Karpas-422 (cell line): ENCODE data around the gene ZNF687. TPM values are rescaled to one million over a fixed set of nuclear protein-coding genes. Genes with fewer than 3 reads are reported as not detected.
A peak's percentile ranks its signal among the peaks of the same experiment; 100 is the strongest.

Experiments
- DNase-seq: peaks from one replicate; pipeline ENCODE4 v3.0.0-alpha.2; 2015
- H2AFZ ChIP-seq: fragments of 200-600 bp; sonication (generic); 2 replicates; pipeline ENCODE4 v1.6.1; 2014; ENCODE audit warnings: antibody characterized with exemption, low read length, mixed read lengths
- H3K27ac ChIP-seq: fragments of 200-600 bp; sonication (generic); 2 replicates; pipeline ENCODE4 v1.5.1; 2014; ENCODE audit warnings: mild to moderate bottlenecking, low read length, moderate library complexity
- H3K27me3 ChIP-seq: fragments of 200-600 bp; sonication (generic); 2 replicates; pipeline ENCODE4 v1.6.1; 2014; ENCODE audit warnings: low read length, mixed read lengths
- H3K36me3 ChIP-seq: fragments of 200-600 bp; sonication (generic); 2 replicates; pipeline ENCODE4 v1.6.1; 2014; ENCODE audit warnings: low read length, mixed read lengths; ENCODE audit not compliant: insufficient read depth
- H3K4me1 ChIP-seq: fragments of 200-600 bp; sonication (generic); 2 replicates; pipeline ENCODE4 v1.6.1; 2014; ENCODE audit warnings: mild to moderate bottlenecking, low read length, mixed read lengths
- H3K4me2 ChIP-seq: fragments of 200-600 bp; sonication (generic); 2 replicates; pipeline ENCODE4 v1.6.1; 2014; ENCODE audit warnings: low read length, low read depth, mild to moderate bottlenecking; ENCODE audit not compliant: poor library complexity, severe bottlenecking
- H3K4me3 ChIP-seq: fragments of 200-600 bp; sonication (generic); 2 replicates; pipeline ENCODE4 v1.5.1; 2014; ENCODE audit warnings: mild to moderate bottlenecking, antibody characterized with exemption, low read length, mixed read lengths
- H3K79me2 ChIP-seq: fragments of 200-600 bp; sonication (generic); 2 replicates; pipeline ENCODE4 v1.6.1; 2014; ENCODE audit warnings: mild to moderate bottlenecking, low read length, mixed read lengths
- H3K9ac ChIP-seq: fragments of 200-600 bp; sonication (generic); 2 replicates; pipeline ENCODE4 v1.6.0; 2014; ENCODE audit warnings: low read length
- H3K9me2 ChIP-seq: fragments of 200-600 bp; sonication (generic), shearing (Covaris generic); replicated peaks from 2 replicates; pipeline ENCODE4 v1.6.0; 2014; ENCODE audit warnings: mild to moderate bottlenecking, low read length, moderate library complexity; ENCODE audit not compliant: insufficient read depth
- H3K9me3 ChIP-seq: fragments of 300-700, 200-600 bp; sonication (generic); 2 replicates; pipeline ENCODE4 v1.6.1; 2014; ENCODE audit warnings: low read length, mixed read lengths
- H4K20me1 ChIP-seq: fragments of 200-600 bp; sonication (generic); 2 replicates; pipeline ENCODE4 v1.6.1; 2014; ENCODE audit warnings: mild to moderate bottlenecking, antibody characterized with exemption, low read length, low read depth; ENCODE audit not compliant: insufficient read depth
- total RNA-seq: library from RNA; depleted of rRNA; stranded (reverse); fragments of >200 nt; shearing (Covaris generic); gene quantifications from 2 replicates; pipeline ENCODE4 v1.2.3, GENCODE V29; 2014; ENCODE audit warnings: low replicate concordance

ZNF687 gene
- total RNA-seq, 1 experiment from 2014 or later: 33.5 TPM

- no peaks in the 10 kb centered on the region; the same call in 1 of the 2 replicates for H4K20me1 ChIP-seq
- H3K4me2 ChIP-seq: no peak overlapping the region
- peaks cover 8% of the 10 kb centered on the region for H3K4me1 ChIP-seq
- H3K9ac ChIP-seq: no peak overlapping the region
- H3K9me3 ChIP-seq: no peaks in the 10 kb centered on the region
- H3K4me3 ChIP-seq: no peak overlapping the region
- DNase-seq: peak; percentile 93
- no peaks in the 10 kb centered on the region for H3K27me3 ChIP-seq
- peaks cover 22% of the 10 kb centered on the region for H3K79me2 ChIP-seq
- H3K27ac ChIP-seq: no peak overlapping the region
- peaks cover 19% of the 10 kb centered on the region; the same call in 1 of the 2 replicates for H3K36me3 ChIP-seq
- no peak overlapping the region for H2AFZ ChIP-seq
- no peaks in the 10 kb centered on the region for H3K9me2 ChIP-seq
Observed at GRCh38 chr1:151251656-151252470, 30.2 kb upstream of the ZNF687 start.

DNA sequence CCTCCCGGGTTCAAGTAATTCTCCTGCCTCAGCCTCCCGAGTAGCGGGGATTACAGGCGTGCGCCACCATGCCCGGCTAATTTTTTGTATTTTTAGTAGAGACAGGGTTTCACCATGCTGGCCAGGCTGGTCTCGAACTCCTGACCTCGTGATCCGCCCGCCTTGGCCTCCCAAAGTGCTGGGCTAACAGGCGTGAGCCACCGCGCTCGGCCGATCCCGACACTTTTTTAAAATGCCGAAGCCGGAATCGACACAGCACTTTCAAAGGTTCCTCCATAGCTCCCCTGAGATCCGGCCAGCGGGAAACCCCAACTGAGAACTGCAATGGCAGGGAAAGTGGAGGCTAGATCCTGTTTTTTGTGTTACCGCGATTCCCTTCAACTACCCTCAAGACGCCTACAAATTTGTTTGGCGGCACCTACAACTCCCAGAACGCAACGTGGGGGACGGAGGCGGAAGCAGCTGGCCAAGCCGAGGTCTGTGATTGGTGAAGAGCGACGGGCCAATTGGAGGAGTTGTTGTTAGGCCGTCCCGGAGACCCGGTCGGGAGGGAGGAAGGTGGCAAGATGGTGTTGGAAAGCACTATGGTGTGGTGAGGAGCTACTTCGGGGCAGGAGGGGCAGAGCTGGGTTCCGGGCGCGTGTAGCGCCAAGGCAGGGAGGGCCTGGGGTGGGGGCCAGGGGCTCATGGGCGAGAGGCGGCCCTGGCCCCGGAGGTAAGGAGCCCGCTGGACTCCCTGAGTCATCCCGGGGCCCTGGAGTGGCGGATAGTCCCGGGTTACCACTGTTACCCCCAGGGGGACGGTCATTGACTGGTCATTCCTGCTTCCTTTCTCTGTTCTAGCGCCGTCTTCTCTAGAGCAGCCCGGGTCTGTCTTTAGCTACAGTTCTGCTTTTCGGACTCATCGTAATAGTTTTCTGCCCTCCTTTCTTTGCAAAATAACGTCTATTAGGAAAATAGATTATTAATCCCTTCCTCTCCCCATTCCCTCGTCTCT is 27.6 kb upstream of the ZNF687 start, which contains the start of gene PSMD4:
TSS of gene PSMD4 (plus strand) at position 518 of the 997 bp plus-strand sequence. CDS start at position 567, 49 bp downstream.
- H3K27ac ChIP-seq: peak within 1 kb of the TSS; percentile 73
- H3K4me1 ChIP-seq: peaks cover 8% of the 10 kb centered on the region
- peak within 1 kb of the TSS; percentile 68; the same call in 1 of the 2 replicates for H2AFZ ChIP-seq
- no peaks in the 10 kb centered on the region for H3K27me3 ChIP-seq
- no peaks in the 10 kb centered on the region; the same call in 1 of the 2 replicates for H4K20me1 ChIP-seq
- DNase-seq: peak; percentile 99
- H3K36me3 ChIP-seq: peaks cover 4% of the 10 kb centered on the region; the same call in 1 of the 2 replicates
- H3K9me2 ChIP-seq: no peaks in the 10 kb centered on the region
- peaks cover 47% of the 10 kb centered on the region for H3K79me2 ChIP-seq
- peak within 1 kb of the TSS; percentile 86 for H3K4me2 ChIP-seq
- peak within 1 kb of the TSS; percentile 85 for H3K4me3 ChIP-seq
- H3K9ac ChIP-seq: peak within 1 kb of the TSS; percentile 83
- H3K9me3 ChIP-seq: no peaks in the 10 kb centered on the region

DNA sequence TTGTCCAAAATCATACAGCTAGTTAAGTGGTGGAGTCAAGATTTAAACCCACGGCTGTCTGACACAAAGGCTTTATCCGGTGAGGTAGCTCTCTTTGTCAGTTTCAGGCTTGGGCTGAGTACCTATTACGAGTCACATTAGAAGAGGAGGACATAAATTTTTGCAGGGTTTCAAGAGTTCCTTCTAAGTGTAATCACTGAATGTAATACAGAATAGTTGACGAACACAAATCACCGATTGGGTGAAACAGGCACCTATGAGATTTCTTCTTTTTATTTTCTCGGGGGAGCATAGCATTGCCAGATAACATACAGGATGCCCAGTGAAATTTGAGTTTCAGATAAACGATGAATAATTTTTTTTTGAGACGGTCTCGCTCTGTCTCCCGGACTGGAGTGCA is 26.7 kb upstream of the ZNF687 start:
- H3K4me3 ChIP-seq: peak overlapping the region; percentile 85
- DNase-seq: peak; percentile 73
- H3K36me3 ChIP-seq: peaks cover 1% of the 10 kb centered on the region; the same call in 1 of the 2 replicates
- H3K27me3 ChIP-seq: no peaks in the 10 kb centered on the region
- H3K27ac ChIP-seq: peak overlapping the region; percentile 73
- peak overlapping the region; percentile 83 for H3K9ac ChIP-seq
- H3K4me2 ChIP-seq: peak overlapping the region; percentile 86
- peaks cover 8% of the 10 kb centered on the region for H3K4me1 ChIP-seq
- no peaks in the 10 kb centered on the region for H3K9me2 ChIP-seq
- H3K9me3 ChIP-seq: no peaks in the 10 kb centered on the region
- H2AFZ ChIP-seq: no peak overlapping the region
- H3K79me2 ChIP-seq: peaks cover 55% of the 10 kb centered on the region
- H4K20me1 ChIP-seq: no peaks in the 10 kb centered on the region; the same call in 1 of the 2 replicates

DNA sequence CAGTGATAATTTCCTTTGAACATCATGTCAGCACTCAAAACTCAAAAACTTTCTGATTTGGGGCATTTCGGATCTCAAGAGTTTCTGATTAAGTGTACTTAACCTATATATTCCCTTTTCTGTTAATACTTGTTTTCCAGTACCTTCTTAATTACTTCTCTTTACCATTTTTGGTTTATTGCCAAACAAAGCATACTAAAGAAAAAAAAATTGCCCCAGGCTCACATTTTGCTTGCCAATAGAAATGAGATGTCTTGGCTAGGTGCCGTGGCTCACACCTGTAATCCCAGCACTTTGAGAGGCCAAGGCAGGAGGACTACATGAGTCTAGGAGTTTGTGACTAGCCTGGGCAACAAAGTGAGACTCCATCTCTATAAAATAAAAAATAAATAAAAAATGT is 22.7 kb upstream of the ZNF687 start:
- Histone ChIP-seq H2AFZ (no peak overlapping the region), H3K79me2 (peaks cover 67% of the 10 kb centered on the region), H3K27ac (no peak overlapping the region), H3K9me2 (no peaks in the 10 kb centered on the region), H3K9ac (no peak overlapping the region), H3K4me3 (no peak overlapping the region), H4K20me1 (no peaks in the 10 kb centered on the region; the same call in 1 of the 2 replicates), H3K9me3 (no peaks in the 10 kb centered on the region), H3K4me2 (no peak overlapping the region), H3K27me3 (no peaks in the 10 kb centered on the region), H3K36me3 (peaks cover 10% of the 10 kb centered on the region; the same call in 1 of the 2 replicates), H3K4me1 (peaks cover 6% of the 10 kb centered on the region)
- no peak for DNase-seq

DNA sequence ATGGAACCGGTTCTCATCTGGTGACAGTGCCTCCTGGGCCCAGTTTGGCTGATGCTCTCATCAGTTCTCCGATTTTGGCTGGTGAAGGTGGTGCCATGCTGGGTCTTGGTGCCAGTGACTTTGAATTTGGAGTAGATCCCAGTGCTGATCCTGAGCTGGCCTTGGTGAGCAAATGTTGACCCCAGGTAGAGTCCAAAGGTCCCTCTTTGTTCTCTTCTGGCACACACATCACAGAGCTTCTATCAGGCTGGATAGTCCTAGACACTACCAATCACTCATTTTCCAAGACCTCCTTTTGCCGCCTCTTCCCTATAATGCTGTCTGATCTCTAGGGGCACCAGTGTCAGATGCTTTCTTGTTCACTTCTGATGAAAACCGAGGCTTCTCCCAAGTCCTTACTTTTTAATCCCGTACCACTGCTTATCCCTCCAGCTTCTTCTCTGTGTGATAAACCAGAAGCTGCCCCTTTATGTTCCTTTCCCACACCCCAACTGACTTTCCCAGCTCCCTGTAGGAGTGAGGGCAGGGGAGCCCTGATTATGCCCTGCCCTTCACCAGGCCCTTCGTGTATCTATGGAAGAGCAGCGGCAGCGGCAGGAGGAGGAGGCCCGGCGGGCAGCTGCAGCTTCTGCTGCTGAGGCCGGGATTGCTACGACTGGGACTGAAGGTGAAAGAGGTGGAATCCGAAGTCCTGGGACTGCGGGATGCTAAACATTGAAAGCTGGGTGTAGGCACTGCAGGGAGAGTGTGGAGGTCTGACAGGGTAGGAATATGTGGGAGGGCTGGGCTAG is 16.5 kb upstream of the ZNF687 start:
- Histone ChIP-seq H3K27ac (no peak overlapping the region), H3K9ac (no peak overlapping the region), H3K27me3 (no peaks in the 10 kb centered on the region), H3K36me3 (peaks cover 24% of the 10 kb centered on the region), H3K4me3 (no peak overlapping the region), H2AFZ (no peak overlapping the region), H3K9me3 (no peaks in the 10 kb centered on the region), H3K4me1 (no peaks in the 10 kb centered on the region), H3K9me2 (no peaks in the 10 kb centered on the region), H4K20me1 (no peaks in the 10 kb centered on the region), H3K4me2 (no peak overlapping the region), H3K79me2 (peaks cover 11% of the 10 kb centered on the region)
- no peak for DNase-seq

GRCh38 chr1:151266315-151266714 is 15.8 kb upstream of the ZNF687 start:
- H3K9me2 ChIP-seq: no peaks in the 10 kb centered on the region
- no peak overlapping the region for H3K9ac ChIP-seq
- no peak overlapping the region for H2AFZ ChIP-seq
- H4K20me1 ChIP-seq: no peaks in the 10 kb centered on the region
- no peaks in the 10 kb centered on the region for H3K9me3 ChIP-seq
- H3K4me3 ChIP-seq: no peak overlapping the region
- H3K4me1 ChIP-seq: no peaks in the 10 kb centered on the region
- H3K27me3 ChIP-seq: no peaks in the 10 kb centered on the region
- H3K4me2 ChIP-seq: no peak overlapping the region
- peaks cover 9% of the 10 kb centered on the region for H3K79me2 ChIP-seq
- DNase-seq: no peak
- H3K36me3 ChIP-seq: peaks cover 24% of the 10 kb centered on the region
- H3K27ac ChIP-seq: no peak overlapping the region

DNA sequence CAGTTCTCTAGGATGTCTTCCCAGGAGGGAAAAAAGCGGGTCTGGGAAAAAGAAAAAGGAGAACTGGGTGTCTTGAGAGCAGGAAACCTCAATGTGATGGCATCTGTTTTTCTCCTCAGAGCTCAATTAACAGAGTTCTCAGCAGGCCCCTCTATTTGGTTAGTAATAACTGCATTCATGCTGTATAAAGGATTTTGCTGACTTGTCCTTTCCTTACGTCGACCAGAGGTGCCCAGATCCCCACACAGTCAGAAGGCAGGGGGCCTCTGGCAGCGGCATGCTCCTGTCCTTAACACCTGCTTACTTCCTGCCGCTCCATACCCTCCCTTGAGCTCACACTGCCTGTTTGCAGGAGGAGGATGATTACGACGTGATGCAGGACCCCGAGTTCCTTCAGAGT is 15.3 kb upstream of the ZNF687 start:
- Histone ChIP-seq H4K20me1 (no peaks in the 10 kb centered on the region), H3K9ac (no peak overlapping the region), H2AFZ (no peak overlapping the region), H3K79me2 (peaks cover 4% of the 10 kb centered on the region), H3K4me2 (no peak overlapping the region), H3K27me3 (no peaks in the 10 kb centered on the region), H3K36me3 (peaks cover 24% of the 10 kb centered on the region), H3K27ac (no peak overlapping the region), H3K9me2 (no peaks in the 10 kb centered on the region), H3K9me3 (no peaks in the 10 kb centered on the region), H3K4me3 (no peak overlapping the region), H3K4me1 (no peaks in the 10 kb centered on the region)
- DNase-seq: no peak
